GM18505 (cell line): ENCODE measurements around the gene PEX6.

ENCODE experiments used
- ATAC-seq: cut with Tn5 transposase; IDR thresholded peaks from one replicate; pipeline ENCODE4 v1.9.1; 2021; ENCODE audit not compliant: unreplicated experiment
- POLR2A ChIP-seq: IDR thresholded peaks from 4 replicates; pipeline ENCODE4 v1.6.1; 2011; ENCODE audit warnings: borderline replicate concordance; ENCODE audit not compliant: insufficient read depth, insufficient read length; ENCODE audit errors: extremely low read depth

The PEX6 gene

DNA sequence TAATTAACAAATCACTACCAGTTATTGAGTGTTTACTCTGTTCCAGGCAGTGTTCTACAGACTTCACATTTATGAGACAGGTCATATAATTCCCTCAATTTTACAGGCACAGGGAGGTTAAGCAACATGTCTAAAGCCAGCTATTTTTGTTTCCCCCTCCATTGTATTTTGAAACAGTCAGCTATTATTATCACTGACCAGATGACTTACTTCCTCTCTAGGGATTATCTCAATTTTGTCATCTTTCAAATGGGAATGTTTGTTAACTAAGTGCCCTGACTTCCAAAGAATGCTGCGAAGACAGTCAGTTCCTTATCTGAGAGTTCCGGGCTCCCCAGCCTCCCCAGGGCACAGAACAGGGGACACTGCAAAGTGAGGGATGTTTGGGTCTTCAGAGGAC is 55.3 kb downstream of the PEX6 start:
- no peak for ATAC-seq
- no peak for TF ChIP-seq POLR2A

DNA sequence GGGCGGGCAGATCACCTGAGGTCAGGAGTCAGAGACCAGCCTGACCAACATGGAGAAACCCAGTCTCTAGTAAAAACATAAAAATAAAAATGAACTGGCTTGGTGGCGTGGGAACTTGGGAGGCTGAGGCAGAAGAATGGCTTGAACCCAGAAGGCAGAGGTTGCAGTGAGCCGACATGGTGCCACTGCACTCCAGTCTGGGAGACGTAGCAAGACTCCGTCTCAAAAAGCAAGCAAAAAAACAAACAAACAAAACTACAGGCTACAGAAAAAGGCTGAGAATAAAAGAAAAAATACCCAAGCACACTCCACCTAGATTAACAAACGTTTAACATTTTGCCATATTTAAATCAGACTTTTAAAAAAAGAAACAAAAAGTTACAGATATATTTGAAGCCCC is 57.2 kb downstream of the PEX6 start:
- no peak for ATAC-seq
- TF ChIP-seq POLR2A = no peak

DNA sequence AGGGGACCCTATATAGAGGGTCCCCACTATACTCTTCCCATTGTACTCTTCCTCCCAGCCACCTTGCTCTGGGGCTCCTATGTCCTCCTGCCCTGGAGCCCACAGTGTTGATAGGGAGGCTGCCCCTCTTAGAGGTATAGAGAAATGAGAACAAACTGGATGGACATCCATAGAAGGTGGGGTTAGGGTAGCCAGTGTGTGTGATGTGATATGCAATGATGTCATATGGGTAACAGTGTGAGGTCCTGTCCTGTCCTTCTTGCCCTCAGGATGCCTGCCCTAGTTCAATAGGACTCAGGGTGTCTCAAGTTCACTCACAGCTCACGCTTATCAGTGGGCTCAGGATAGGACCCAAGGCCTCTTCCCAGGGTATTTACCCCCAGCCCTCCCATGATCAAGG is 62.7 kb downstream of the PEX6 start:
- no peak for ATAC-seq
- TF ChIP-seq POLR2A = no peak

DNA sequence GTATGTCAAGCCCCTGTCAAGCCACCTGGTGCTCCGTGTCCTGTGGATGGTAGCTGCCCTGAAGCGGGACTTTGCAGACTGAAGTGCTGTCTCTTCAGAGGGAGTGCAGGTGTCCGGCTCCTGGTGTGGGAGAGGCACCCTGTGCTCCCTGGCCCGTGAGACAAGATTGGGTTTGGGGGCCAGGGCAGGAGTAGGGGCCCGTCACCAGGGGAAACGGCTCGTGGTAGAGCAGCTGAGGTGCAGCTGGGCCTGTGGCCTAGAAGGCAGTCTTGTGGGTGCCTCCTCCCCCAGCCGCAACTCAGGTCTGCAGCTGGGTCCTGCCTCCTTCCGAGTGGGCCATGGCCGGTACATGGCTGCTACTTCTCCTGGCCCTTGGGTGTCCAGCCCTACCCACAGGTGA is 63.2 kb downstream of the PEX6 start, which contains the start of gene PTCRA:
TSS of gene PTCRA (plus strand) at position 322 of the 400 bp plus-strand sequence. CDS start at position 339, 17 bp downstream.
- no peak for ATAC-seq
- TF ChIP-seq POLR2A = no peak

DNA sequence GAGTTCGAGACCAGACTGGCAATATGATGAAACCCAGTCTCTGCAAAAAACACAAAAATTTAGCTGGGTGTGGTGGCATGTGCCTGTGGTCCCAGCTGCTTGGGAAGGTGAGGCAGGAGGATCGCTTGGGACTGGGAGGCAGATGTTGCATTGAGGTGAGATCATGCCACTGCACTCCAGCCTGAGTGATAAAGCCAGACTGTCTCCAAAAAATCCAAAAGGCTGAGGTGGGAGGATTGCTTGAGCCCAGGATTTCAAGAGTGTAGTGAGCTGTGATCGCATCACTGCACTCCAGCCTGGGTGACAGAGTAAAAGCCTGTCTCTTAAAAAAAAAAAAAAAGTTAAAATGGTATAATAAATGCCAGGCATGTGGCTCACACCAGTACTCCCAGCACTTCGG is 64.4 kb downstream of the PEX6 start:
- no peak for TF ChIP-seq POLR2A
- no peak for ATAC-seq
